ENCODE measurements around the gene NEK6. TPM values are rescaled to one million over a fixed set of nuclear protein-coding genes. Genes with fewer than 3 reads are reported as not detected.

NEK6 gene
- total RNA-seq, 1 experiment from 2014 or later: 57.9 TPM

- H3K4me2 ChIP-seq: no peak overlapping the region
- no peak for TF ChIP-seq EZH2 (IDR thresholded peaks at IDR 0.05; ENCODE audit: low read depth)
- TF ChIP-seq CTCF (conservative IDR thresholded peaks at IDR 0.05): no peak
- H2AFZ ChIP-seq: no peak overlapping the region
- DNase-seq: no peak
- H3K27me3 ChIP-seq (ENCODE audit: insufficient read depth, low read depth): no peaks in the 10 kb centered on the region
- no TSS peak for BruUV-seq (replicated peaks)
- POLR2A ChIA-PET (ENCODE audit: unreplicated experiment): no interaction called here
- H3K9me2 ChIP-seq (ENCODE audit: insufficient read depth): no peaks in the 10 kb centered on the region
- peaks cover 16% of the 10 kb centered on the region for H3K4me1 ChIP-seq (replicated peaks; ENCODE audit: insufficient read depth)
- H3F3A ChIP-seq (ENCODE audit: insufficient read depth, low read depth): peaks cover 12% of the 10 kb centered on the region
- no peaks in the 10 kb centered on the region for H3K9me3 ChIP-seq (ENCODE audit: insufficient read depth, low read depth)
- H3K27ac ChIP-seq: no peak overlapping the region
- H3K79me2 ChIP-seq (ENCODE audit: low read depth): peaks cover 78% of the 10 kb centered on the region
- H4K20me1 ChIP-seq (ENCODE audit: insufficient read depth): peaks cover 33% of the 10 kb centered on the region
- H3K36me3 ChIP-seq (ENCODE audit: low read depth): no peaks in the 10 kb centered on the region
- no peak overlapping the region for H3K4me3 ChIP-seq
- intact Hi-C loops (cut with micrococcal nuclease; ENCODE audit: unreplicated experiment): loop anchor here (10.0 kb wide), 1 partner anchor 221 kb away; no protein-coding TSS in a partner anchor
- CTCF ChIA-PET: no interaction called here
Observed at GRCh38 chr9:124265551-124265950, 7.8 kb downstream of the NEK6 start.

- Histone ChIP-seq H4K20me1 (ENCODE audit: insufficient read depth) (peaks cover 32% of the 10 kb centered on the region), H2AFZ (no peak overlapping the region), H3K4me2 (no peak overlapping the region), H3K4me1 (replicated peaks; ENCODE audit: insufficient read depth) (peaks cover 9% of the 10 kb centered on the region), H3K4me3 (no peak overlapping the region), H3K36me3 (ENCODE audit: low read depth) (no peaks in the 10 kb centered on the region), H3K27me3 (ENCODE audit: insufficient read depth, low read depth) (no peaks in the 10 kb centered on the region), H3K79me2 (ENCODE audit: low read depth) (peaks cover 74% of the 10 kb centered on the region), H3K9me2 (ENCODE audit: insufficient read depth) (no peaks in the 10 kb centered on the region), H3F3A (ENCODE audit: insufficient read depth, low read depth) (peaks cover 6% of the 10 kb centered on the region; the same call in 1 of the 2 replicates), H3K9me3 (ENCODE audit: insufficient read depth, low read depth) (no peaks in the 10 kb centered on the region), H3K27ac (no peak overlapping the region)
- no peak for TF ChIP-seq EZH2 (IDR thresholded peaks at IDR 0.05; ENCODE audit: low read depth)
- no peak for TF ChIP-seq CTCF (conservative IDR thresholded peaks at IDR 0.05)
- ChIA-PET POLR2A (ENCODE audit: unreplicated experiment) (no interaction called here), CTCF (interaction anchor here (0.6 kb wide), 1 partner anchor 89 kb away, joined by 4 read pairs; no protein-coding TSS in a partner anchor)
- no peak for DNase-seq
- BruUV-seq (replicated peaks): no TSS peak
- intact Hi-C loops (cut with micrococcal nuclease; ENCODE audit: unreplicated experiment): loop anchor here (10.0 kb wide), 1 partner anchor 221 kb away; no protein-coding TSS in a partner anchor
Observed at GRCh38 chr9:124266139-124266825, 8.5 kb downstream of the NEK6 start.

GRCh38 chr9:124266826-124267201 lies 9.1 kb downstream of the NEK6 start:
- Histone ChIP-seq H3K9me3 (ENCODE audit: insufficient read depth, low read depth) (no peaks in the 10 kb centered on the region), H4K20me1 (ENCODE audit: insufficient read depth) (peaks cover 33% of the 10 kb centered on the region), H3K4me2 (no peak overlapping the region), H3F3A (ENCODE audit: insufficient read depth, low read depth) (peaks cover 2% of the 10 kb centered on the region; the same call in 1 of the 2 replicates), H3K4me1 (replicated peaks; ENCODE audit: insufficient read depth) (peaks cover 4% of the 10 kb centered on the region), H2AFZ (no peak overlapping the region), H3K9me2 (ENCODE audit: insufficient read depth) (no peaks in the 10 kb centered on the region), H3K36me3 (ENCODE audit: low read depth) (no peaks in the 10 kb centered on the region), H3K27ac (no peak overlapping the region), H3K79me2 (ENCODE audit: low read depth) (peaks cover 69% of the 10 kb centered on the region), H3K4me3 (no peak overlapping the region), H3K27me3 (ENCODE audit: insufficient read depth, low read depth) (no peaks in the 10 kb centered on the region)
- intact Hi-C loops (cut with micrococcal nuclease; ENCODE audit: unreplicated experiment): loop anchor here (1.0 to 10.0 kb wide), 2 partner anchors 53 to 222 kb away; no protein-coding TSS in a partner anchor
- DNase-seq: no peak
- TF ChIP-seq CTCF (conservative IDR thresholded peaks at IDR 0.05): no peak
- no peak for TF ChIP-seq EZH2 (IDR thresholded peaks at IDR 0.05; ENCODE audit: low read depth)
- ChIA-PET CTCF (no interaction called here), POLR2A (ENCODE audit: unreplicated experiment) (no interaction called here)
- BruUV-seq (replicated peaks): no TSS peak

All from PC-9 (cell line).